Loucy (cell line): ENCODE results near the gene ME3.

ENCODE experiments used
- H2AFZ ChIP-seq: fragments of 200-600 bp; sonication (generic); 2 replicates; pipeline ENCODE4 v1.6.0; 2016; ENCODE audit warnings: antibody characterized with exemption, mild to moderate bottlenecking, low read length, moderate library complexity
- H3F3A ChIP-seq: fragments of 200-600 bp; 2 replicates; pipeline ENCODE4 v1.6.0; 2016; ENCODE audit warnings: antibody characterized with exemption, low read depth, mild to moderate bottlenecking
- H3K27me3 ChIP-seq: fragments of 200-600 bp; sonication (generic); 2 replicates; pipeline ENCODE4 v1.6.1; 2014; ENCODE audit warnings: low read length, mild to moderate bottlenecking; ENCODE audit not compliant: insufficient read depth, poor library complexity, severe bottlenecking
- H3K36me3 ChIP-seq: fragments of 200-600 bp; sonication (generic); 2 replicates; pipeline ENCODE4 v1.6.1; 2016; ENCODE audit warnings: low read length; ENCODE audit not compliant: insufficient read depth
- H3K4me1 ChIP-seq: fragments of 200-600 bp; sonication (generic); 2 replicates; pipeline ENCODE4 v1.5.1; 2014; ENCODE audit warnings: low read length, mild to moderate bottlenecking; ENCODE audit not compliant: insufficient read depth, poor library complexity, severe bottlenecking
- H3K4me2 ChIP-seq: fragments of 200-600 bp; sonication (generic); 2 replicates; pipeline ENCODE4 v1.6.0; 2014; ENCODE audit warnings: antibody characterized with exemption, low read length, low read depth, mild to moderate bottlenecking; ENCODE audit not compliant: poor library complexity, severe bottlenecking
- H3K4me3 ChIP-seq: fragments of 200-600 bp; sonication (generic); 2 replicates; pipeline ENCODE4 v1.5.1; 2014; ENCODE audit warnings: low read length, mild to moderate bottlenecking, mixed read lengths; ENCODE audit not compliant: poor library complexity, severe bottlenecking
- H3K79me2 ChIP-seq: fragments of 200-600 bp; sonication (generic); 2 replicates; pipeline ENCODE4 v1.6.1; 2014; ENCODE audit warnings: low read length; ENCODE audit not compliant: insufficient read depth
- H3K9ac ChIP-seq: fragments of 200-600 bp; sonication (generic); 2 replicates; pipeline ENCODE4 v1.6.0; 2014; ENCODE audit warnings: mild to moderate bottlenecking, low read depth, low read length, moderate library complexity; ENCODE audit not compliant: poor library complexity, severe bottlenecking
- H3K9me2 ChIP-seq: fragments of 200-600 bp; sonication (generic); replicated peaks from 2 replicates; pipeline ENCODE4 v1.6.1; 2016; ENCODE audit warnings: low read depth, low read length, mixed read lengths
- H3K9me3 ChIP-seq: fragments of 200-600 bp; sonication (generic); 2 replicates; pipeline ENCODE4 v1.6.1; 2014; ENCODE audit warnings: mild to moderate bottlenecking, antibody characterized with exemption, low read length, low read depth; ENCODE audit not compliant: insufficient read depth
- H4K20me1 ChIP-seq: fragments of 200-600 bp; sonication (generic); 2 replicates; pipeline ENCODE4 v1.6.0; 2014; ENCODE audit warnings: antibody characterized with exemption, low read length, mild to moderate bottlenecking; ENCODE audit not compliant: insufficient read depth, poor library complexity, severe bottlenecking
- EZH2phosphoT487 ChIP-seq: fragments of 200-600 bp; IDR thresholded peaks from 2 replicates; pipeline ENCODE4 v1.6.1; 2018; ENCODE audit warnings: antibody characterized with exemption, mild to moderate bottlenecking, moderate library complexity, borderline replicate concordance
- TF ChIP-seq, protein P1 (sequence below): fragments of 200-600 bp; sonication (generic); conservative IDR thresholded peaks from 2 replicates; pipeline ENCODE4 v1.5.1; 2014; ENCODE audit warnings: mild to moderate bottlenecking, antibody characterized with exemption, low read length

ME3 gene

DNA sequence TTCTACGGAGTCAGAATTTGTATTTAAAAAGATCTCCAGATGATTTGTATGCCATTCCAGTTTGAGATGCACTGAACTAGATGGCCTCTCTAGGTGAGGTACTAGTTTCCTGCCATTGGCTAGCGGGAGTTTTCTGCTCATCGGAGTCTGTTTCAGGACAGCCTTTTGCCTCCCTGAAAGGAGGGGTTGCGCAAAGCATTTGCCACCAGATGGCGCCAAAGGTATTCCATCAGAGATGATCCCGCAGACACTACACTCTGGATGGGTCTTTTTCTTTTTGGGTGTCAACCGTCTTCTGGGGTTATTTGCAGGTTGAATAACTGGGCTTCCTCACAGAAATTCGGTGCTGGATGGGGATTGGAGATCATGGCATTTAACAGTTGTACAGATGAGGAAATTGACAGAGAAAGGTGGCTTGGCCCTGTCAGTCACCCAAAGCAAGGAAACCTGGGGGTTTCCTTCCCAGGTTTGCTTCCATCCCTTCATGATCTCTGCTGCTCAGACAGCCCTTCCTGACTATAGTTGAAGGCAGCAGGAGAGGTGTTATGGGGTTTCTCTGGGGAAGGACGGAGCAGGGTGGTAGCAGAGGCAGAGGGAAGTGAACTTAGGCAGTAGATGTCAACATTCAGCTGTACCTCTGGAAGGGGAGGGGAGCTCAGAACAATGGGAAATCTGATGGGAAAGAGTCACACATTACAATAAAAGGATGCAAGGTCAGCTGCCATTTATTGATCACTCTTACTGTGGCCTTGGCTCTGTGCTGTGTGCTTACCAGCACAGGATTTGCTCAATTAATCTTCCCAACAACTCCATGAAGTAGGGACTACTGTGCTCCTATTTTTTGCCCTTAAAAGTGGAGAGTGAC lies 216.1 kb downstream of the ME3 start:
- TF ChIP-seq, protein P1, sequence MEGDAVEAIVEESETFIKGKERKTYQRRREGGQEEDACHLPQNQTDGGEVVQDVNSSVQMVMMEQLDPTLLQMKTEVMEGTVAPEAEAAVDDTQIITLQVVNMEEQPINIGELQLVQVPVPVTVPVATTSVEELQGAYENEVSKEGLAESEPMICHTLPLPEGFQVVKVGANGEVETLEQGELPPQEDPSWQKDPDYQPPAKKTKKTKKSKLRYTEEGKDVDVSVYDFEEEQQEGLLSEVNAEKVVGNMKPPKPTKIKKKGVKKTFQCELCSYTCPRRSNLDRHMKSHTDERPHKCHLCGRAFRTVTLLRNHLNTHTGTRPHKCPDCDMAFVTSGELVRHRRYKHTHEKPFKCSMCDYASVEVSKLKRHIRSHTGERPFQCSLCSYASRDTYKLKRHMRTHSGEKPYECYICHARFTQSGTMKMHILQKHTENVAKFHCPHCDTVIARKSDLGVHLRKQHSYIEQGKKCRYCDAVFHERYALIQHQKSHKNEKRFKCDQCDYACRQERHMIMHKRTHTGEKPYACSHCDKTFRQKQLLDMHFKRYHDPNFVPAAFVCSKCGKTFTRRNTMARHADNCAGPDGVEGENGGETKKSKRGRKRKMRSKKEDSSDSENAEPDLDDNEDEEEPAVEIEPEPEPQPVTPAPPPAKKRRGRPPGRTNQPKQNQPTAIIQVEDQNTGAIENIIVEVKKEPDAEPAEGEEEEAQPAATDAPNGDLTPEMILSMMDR: peak; percentile 94
- no peak for TF ChIP-seq EZH2phosphoT487
- H3F3A ChIP-seq: no peaks in the 10 kb centered on the region
- H3K9me3 ChIP-seq: no peaks in the 10 kb centered on the region
- H3K36me3 ChIP-seq: no peaks in the 10 kb centered on the region
- no peak overlapping the region for H3K9ac ChIP-seq
- no peak overlapping the region for H3K4me3 ChIP-seq
- no peaks in the 10 kb centered on the region for H3K9me2 ChIP-seq
- no peak overlapping the region for H2AFZ ChIP-seq
- H3K4me2 ChIP-seq: no peak overlapping the region
- H3K4me1 ChIP-seq: peaks cover 21% of the 10 kb centered on the region
- no peaks in the 10 kb centered on the region for H3K79me2 ChIP-seq
- no peaks in the 10 kb centered on the region for H3K27me3 ChIP-seq
- no peaks in the 10 kb centered on the region for H4K20me1 ChIP-seq

DNA sequence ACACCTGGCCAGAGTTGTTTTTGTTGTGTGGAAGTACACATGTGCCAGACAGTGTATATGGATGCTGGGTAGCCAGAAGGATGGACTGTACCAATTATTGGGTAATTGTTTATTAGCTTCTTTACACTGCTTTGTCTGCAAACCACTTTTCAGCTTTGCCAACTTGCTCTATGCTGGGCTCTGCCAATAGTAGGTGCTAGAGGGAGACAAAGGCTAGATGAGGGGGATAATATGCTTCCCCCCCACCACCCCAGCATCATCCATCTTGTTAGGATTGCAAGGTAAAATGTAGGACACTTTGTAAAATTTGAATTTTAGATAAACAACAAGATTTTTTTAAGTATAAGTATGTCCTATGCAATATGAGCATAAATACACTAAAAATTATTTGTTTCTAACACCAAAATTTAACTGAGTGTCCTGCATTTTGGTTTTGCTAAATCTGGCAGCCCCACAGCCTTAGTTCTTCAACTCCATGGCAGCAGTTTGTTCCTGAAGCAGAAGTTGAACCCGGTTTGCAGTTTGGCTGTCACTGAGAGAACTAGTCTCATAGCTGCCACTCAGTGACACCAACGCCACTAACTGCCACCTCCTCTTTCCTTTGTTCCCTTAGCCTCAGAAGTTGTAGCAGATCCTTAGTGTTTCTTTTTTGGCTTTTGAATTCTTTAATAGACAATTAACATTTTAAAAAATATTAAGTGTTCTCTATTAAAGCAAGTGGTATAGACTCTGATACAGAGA lies 219.0 kb downstream of the ME3 start:
- Histone ChIP-seq H3K9me2 (no peaks in the 10 kb centered on the region), H4K20me1 (no peaks in the 10 kb centered on the region), H3K36me3 (no peaks in the 10 kb centered on the region), H3F3A (no peaks in the 10 kb centered on the region), H3K4me1 (peaks cover 38% of the 10 kb centered on the region), H2AFZ (no peak overlapping the region), H3K79me2 (no peaks in the 10 kb centered on the region), H3K4me3 (no peak overlapping the region), H3K4me2 (no peak overlapping the region), H3K9me3 (no peaks in the 10 kb centered on the region), H3K27me3 (no peaks in the 10 kb centered on the region), H3K9ac (no peak overlapping the region)
- TF ChIP-seq, protein P1: peak; percentile 63
- no peak for TF ChIP-seq EZH2phosphoT487

DNA sequence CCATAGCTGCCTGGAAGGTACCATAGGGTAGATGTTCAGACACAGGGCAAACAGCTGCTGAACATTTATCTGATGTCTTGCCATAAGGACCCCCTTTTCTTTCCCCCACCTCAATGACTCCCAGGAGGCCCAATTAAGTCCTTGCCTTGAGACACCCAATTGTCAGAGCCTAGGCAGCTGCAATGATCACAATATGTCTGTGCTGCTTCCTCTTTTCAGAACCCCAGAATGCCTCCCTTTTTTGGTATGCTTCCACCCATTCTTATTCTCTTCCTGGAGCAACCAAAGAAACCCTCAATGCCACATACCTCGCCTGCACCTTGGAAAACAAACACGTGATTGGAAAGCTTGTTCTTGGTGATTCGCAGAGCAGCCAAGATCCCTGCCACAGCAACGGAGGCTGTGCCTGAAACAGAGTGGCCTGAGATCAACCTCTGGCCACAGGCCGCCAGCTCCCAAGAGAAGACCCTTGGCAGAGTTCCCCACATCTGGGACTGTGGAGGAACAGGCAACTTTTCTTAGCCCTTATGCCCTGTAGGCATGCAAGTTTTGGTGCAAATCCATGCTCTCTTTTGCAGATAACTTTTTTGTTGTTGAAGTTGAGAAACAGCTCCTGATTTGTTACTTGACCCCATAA lies 222.3 kb downstream of the ME3 start:
- H3K9me3 ChIP-seq: no peaks in the 10 kb centered on the region
- H4K20me1 ChIP-seq: no peaks in the 10 kb centered on the region
- no peaks in the 10 kb centered on the region for H3K36me3 ChIP-seq
- no peaks in the 10 kb centered on the region for H3F3A ChIP-seq
- no peak overlapping the region for H3K4me3 ChIP-seq
- H3K9me2 ChIP-seq: no peaks in the 10 kb centered on the region
- H3K4me1 ChIP-seq: peaks cover 49% of the 10 kb centered on the region
- no peak overlapping the region for H3K9ac ChIP-seq
- H3K4me2 ChIP-seq: peak overlapping the region; percentile 45
- TF ChIP-seq, protein P1: no peak
- TF ChIP-seq EZH2phosphoT487: no peak
- no peak overlapping the region for H2AFZ ChIP-seq
- H3K27me3 ChIP-seq: no peaks in the 10 kb centered on the region
- no peaks in the 10 kb centered on the region for H3K79me2 ChIP-seq
